D721Med (cell line): ENCODE results near the gene DSCAM.
"Not testable (repeated sequence)": the region's sequence is repeated elsewhere in the genome, so short reads cannot be mapped to it uniquely, and the experiment has no call there.

ENCODE experiments used
- DNase-seq: peaks from one replicate; pipeline ENCODE4 v3.0.0; 2011; ENCODE audit warnings: low spot score; ENCODE audit not compliant: insufficient read length
- FAIRE-seq: peaks from 2 replicates; lab custom pipeline; 2011; peaks lifted over from hg19 to GRCh38; lab: Jason Lieb, UNC
- TF ChIP-seq, protein P1 (sequence below): IDR thresholded peaks from 2 replicates; pipeline ENCODE4 v1.5.1; 2012; ENCODE audit warnings: mild to moderate bottlenecking, control low read depth; ENCODE audit not compliant: insufficient read depth; ENCODE audit errors: missing control alignments

The DSCAM gene

DNA sequence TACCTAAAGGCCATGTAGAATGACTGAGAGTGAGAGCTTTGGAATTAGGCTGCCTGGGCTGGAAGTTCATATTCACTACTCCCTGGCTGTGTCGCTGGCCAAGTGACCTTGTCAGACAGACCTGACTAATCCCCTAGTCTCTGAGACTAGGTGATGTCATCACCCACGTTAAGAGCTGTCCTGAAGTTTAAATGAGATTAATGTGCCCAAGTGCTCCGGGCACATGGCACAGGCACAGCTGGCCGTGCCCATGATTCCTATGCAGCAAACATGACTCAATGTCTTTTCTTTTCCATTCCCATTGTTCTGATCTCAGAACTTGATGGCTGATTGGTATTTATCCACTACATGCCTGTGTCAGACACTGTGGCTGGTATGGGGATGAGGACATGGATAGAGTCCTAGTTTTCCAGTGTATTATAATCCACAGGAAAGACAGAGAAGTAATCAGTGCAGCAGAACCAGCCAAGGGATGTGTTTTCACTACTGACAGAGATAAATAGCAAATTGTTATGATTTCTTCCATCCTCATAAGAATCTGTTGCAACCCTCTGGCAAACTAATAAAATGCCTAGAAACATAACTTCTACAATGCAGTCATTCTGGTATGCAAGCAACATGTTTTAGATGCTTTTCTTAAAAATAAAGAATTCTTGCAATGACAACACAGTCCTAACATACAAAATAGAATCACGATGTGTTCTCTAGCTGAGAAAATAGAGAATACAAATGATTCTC is 798.8 kb downstream of the DSCAM start:
- DNase-seq (no peak), FAIRE-seq (no peak)
- TF ChIP-seq, protein P1, sequence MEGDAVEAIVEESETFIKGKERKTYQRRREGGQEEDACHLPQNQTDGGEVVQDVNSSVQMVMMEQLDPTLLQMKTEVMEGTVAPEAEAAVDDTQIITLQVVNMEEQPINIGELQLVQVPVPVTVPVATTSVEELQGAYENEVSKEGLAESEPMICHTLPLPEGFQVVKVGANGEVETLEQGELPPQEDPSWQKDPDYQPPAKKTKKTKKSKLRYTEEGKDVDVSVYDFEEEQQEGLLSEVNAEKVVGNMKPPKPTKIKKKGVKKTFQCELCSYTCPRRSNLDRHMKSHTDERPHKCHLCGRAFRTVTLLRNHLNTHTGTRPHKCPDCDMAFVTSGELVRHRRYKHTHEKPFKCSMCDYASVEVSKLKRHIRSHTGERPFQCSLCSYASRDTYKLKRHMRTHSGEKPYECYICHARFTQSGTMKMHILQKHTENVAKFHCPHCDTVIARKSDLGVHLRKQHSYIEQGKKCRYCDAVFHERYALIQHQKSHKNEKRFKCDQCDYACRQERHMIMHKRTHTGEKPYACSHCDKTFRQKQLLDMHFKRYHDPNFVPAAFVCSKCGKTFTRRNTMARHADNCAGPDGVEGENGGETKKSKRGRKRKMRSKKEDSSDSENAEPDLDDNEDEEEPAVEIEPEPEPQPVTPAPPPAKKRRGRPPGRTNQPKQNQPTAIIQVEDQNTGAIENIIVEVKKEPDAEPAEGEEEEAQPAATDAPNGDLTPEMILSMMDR = no peak

- FAIRE-seq (no peak), DNase-seq (no peak)
- TF ChIP-seq, protein P1 = no peak
Observed at GRCh38 chr21:40047211-40047610, 799.7 kb downstream of the DSCAM start.

DNA sequence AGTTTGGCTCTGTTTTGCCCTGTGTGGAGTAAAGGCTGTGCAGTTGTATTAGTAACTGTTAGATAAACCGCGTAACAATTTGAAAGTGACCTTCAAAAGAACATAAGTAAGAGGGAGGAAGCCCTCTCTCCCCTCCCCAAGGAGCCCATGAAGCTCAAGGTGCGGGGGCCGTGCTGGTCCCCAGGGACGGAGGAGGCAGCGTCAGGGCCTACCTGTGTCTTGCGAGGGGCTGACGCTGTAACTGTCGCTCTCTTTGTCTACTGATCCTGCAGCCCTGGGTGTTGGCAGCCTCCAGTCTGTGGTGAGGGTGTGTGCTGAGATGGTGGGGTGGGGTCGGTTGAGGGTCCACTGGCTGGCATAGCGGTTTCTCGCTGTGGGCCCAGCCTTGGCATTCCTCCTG is 803.1 kb downstream of the DSCAM start:
- FAIRE-seq (no peak), DNase-seq (no peak)
- TF ChIP-seq, protein P1 = no peak

DNA sequence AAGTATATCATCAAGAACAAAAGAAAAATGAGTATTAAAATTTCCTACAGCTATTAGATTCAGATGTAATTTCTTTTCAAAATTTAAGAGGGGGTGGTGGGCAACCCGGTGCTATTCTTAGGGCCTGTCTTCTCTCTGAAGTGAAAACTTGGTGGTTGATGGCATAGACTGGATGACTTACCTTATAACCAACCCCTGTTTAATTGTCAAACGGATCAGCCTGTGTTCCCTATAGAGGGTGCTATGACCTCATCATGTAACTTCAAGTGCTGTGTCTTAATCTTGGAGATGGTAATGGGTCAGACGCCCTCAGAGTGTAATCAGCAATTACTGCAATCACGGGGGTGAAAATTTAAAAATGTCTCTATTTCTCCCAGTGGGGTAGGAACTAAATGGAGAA is 803.5 kb downstream of the DSCAM start:
- TF ChIP-seq, protein P1 = no peak
- DNase-seq (no peak), FAIRE-seq (no peak)

DNA sequence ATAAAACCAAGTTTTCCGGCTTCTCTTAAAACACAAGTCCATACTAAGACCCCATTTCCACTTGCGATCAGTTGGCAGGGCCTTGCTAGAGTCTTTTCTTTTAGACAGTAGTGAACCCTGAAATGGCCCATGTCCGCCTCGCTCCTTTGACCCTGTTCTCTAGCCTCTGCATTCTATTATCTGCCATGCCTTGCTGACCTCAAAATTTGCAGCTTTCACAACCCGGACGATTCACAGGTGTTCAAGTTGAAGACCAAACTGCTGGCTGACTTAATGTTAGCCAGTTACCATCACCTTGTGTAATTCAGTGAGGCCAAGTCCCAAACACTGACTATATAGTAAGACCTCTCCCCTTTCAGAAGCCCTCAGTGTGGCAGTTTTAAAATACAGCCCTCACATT is 805.5 kb downstream of the DSCAM start:
- TF ChIP-seq, protein P1 = no peak
- FAIRE-seq = no peak
- no peak for DNase-seq

- not testable (repeated sequence) for FAIRE-seq, DNase-seq
Observed at GRCh38 chr21:40033156-40033782, 813.7 kb downstream of the DSCAM start.

GRCh38 chr21:40029888-40030287 is 817.1 kb downstream of the DSCAM start:
- no peak for DNase-seq
- TF ChIP-seq, protein P1 = no peak
- FAIRE-seq = no peak

DNA sequence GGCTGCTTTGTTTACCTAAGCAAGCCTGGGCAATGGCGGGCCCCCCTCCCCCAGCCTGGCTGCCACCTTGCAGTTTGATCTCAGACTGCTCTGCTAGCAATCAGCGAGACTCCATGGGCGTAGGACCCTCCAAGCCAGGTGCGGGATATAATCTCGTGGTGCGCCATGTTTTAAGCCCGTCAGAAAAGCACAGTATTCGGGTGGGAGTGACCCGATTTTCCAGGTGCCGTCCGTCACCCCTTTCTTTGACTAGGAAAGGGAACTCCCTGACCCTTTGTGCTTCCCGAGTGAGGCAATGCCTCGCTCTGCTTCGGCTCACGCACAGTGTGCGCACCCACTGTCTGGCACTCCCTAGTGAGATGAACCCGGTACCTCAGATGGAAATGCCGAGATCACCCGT is 818.6 kb downstream of the DSCAM start:
- not testable (repeated sequence) for FAIRE-seq, DNase-seq
